GM12872 (cell line): ENCODE data around the gene KPNA3.

ENCODE experiments used
- CTCF ChIP-seq: IDR thresholded peaks from 3 replicates; pipeline ENCODE4 v1.5.1; 2011; ENCODE audit warnings: low read depth, mild to moderate bottlenecking, low read length, moderate library complexity; ENCODE audit not compliant: insufficient read depth

KPNA3 gene

GRCh38 chr13:49820591-49821215 is 28.2 kb upstream of the KPNA3 start:
- TF ChIP-seq CTCF = no peak

GRCh38 chr13:49814551-49815270 is 22.2 kb upstream of the KPNA3 start:
- TF ChIP-seq CTCF = no peak

GRCh38 chr13:49812812-49813211 is 20.3 kb upstream of the KPNA3 start:
- TF ChIP-seq CTCF = no peak

- no peak for TF ChIP-seq CTCF
Measured at GRCh38 chr13:49811527-49811908, 19.0 kb upstream of the KPNA3 start.

GRCh38 chr13:49810567-49811526 is 18.4 kb upstream of the KPNA3 start:
- no peak for TF ChIP-seq CTCF

GRCh38 chr13:49807681-49808080 is 15.2 kb upstream of the KPNA3 start:
- no peak for TF ChIP-seq CTCF

- no peak for TF ChIP-seq CTCF
Measured at GRCh38 chr13:49806126-49806536, 13.6 kb upstream of the KPNA3 start.
